ENCODE data around the gene GARRE1.
"Not testable (repeated sequence)": the region's sequence is repeated elsewhere in the genome, so short reads cannot be mapped to it uniquely, and the experiment has no call there.

DNA sequence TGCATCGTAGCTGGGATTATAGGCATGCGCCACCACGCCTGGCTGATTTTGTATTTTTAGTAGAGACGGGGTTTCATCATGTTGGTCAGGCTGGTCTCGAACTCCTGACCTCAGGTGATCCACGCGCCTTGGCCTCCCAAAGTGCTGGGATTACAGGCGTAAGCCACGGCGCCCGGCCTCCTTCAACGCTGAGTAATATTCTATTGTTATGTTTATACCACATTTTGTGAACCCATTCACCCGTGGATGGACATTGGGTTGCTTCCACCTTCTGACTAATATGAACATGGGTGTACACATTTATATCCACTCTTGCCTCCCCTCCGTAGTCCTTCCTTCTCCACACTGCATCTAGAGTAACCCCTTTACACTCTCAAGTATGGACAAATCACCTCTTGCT lies 1.2 kb upstream of the GARRE1 start:
- TF ChIP-seq EP300 (IDR thresholded peaks at IDR 0.05); CHD4 (IDR thresholded peaks at IDR 0.05; ENCODE audit: borderline replicate concordance); SMC3 (IDR thresholded peaks at IDR 0.05); ZNF302 (CRISPR knock-in tag; IDR thresholded peaks at IDR 0.05); PHF8 (IDR thresholded peaks at IDR 0.05; ENCODE audit: borderline replicate concordance, low read depth); ZSCAN20 (CRISPR knock-in tag; IDR thresholded peaks at IDR 0.05); TP53 (CRISPR knock-in tag; IDR thresholded peaks at IDR 0.05); POLR2A (IDR thresholded peaks at IDR 0.05; ENCODE audit: low read length); SREBF2 (IDR thresholded peaks at IDR 0.05): not testable (repeated sequence)
- TF ChIP-seq, protein P1, sequence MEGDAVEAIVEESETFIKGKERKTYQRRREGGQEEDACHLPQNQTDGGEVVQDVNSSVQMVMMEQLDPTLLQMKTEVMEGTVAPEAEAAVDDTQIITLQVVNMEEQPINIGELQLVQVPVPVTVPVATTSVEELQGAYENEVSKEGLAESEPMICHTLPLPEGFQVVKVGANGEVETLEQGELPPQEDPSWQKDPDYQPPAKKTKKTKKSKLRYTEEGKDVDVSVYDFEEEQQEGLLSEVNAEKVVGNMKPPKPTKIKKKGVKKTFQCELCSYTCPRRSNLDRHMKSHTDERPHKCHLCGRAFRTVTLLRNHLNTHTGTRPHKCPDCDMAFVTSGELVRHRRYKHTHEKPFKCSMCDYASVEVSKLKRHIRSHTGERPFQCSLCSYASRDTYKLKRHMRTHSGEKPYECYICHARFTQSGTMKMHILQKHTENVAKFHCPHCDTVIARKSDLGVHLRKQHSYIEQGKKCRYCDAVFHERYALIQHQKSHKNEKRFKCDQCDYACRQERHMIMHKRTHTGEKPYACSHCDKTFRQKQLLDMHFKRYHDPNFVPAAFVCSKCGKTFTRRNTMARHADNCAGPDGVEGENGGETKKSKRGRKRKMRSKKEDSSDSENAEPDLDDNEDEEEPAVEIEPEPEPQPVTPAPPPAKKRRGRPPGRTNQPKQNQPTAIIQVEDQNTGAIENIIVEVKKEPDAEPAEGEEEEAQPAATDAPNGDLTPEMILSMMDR (IDR thresholded peaks at IDR 0.05) = not testable (repeated sequence)
- TF ChIP-seq, protein P2, sequence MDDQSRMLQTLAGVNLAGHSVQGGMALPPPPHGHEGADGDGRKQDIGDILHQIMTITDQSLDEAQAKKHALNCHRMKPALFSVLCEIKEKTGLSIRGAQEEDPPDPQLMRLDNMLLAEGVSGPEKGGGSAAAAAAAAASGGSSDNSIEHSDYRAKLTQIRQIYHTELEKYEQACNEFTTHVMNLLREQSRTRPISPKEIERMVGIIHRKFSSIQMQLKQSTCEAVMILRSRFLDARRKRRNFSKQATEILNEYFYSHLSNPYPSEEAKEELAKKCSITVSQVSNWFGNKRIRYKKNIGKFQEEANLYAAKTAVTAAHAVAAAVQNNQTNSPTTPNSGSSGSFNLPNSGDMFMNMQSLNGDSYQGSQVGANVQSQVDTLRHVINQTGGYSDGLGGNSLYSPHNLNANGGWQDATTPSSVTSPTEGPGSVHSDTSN (IDR thresholded peaks at IDR 0.05) = not testable (repeated sequence)
- TF ChIP-seq, protein P3, sequence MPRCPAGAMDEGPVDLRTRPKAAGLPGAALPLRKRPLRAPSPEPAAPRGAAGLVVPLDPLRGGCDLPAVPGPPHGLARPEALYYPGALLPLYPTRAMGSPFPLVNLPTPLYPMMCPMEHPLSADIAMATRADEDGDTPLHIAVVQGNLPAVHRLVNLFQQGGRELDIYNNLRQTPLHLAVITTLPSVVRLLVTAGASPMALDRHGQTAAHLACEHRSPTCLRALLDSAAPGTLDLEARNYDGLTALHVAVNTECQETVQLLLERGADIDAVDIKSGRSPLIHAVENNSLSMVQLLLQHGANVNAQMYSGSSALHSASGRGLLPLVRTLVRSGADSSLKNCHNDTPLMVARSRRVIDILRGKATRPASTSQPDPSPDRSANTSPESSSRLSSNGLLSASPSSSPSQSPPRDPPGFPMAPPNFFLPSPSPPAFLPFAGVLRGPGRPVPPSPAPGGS (IDR thresholded peaks at IDR 0.05) = not testable (repeated sequence)

Data from A549 (cell line).